ENCODE results near the gene ZNF343.

The ZNF343 gene

GRCh38 chr20:2475850-2476741 lies 32.6 kb downstream of the ZNF343 start:
- DNase-seq (ENCODE audit: insufficient read length, low spot score) = no peak
- FAIRE-seq = no peak

DNA sequence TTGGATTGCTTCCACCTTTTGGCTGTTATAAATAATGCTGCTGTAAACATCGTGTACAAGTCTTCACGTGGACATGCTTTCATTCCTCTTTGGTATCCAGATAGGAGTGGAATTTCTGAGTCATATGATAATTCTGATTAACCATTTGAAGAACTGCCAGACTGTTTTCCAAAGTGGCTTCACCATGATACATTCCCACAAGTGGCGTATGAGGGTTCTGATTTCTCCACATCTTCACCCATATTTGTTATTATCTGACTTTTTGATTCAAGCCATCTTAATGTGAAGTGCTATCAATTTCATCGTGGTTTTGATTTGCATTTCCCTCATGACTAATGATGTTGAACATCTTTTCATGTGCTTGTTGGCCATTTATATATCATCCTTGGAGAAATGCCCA lies 35.2 kb downstream of the ZNF343 start:
- DNase-seq (ENCODE audit: insufficient read length, low spot score) (no peak), FAIRE-seq (no peak)

DNA sequence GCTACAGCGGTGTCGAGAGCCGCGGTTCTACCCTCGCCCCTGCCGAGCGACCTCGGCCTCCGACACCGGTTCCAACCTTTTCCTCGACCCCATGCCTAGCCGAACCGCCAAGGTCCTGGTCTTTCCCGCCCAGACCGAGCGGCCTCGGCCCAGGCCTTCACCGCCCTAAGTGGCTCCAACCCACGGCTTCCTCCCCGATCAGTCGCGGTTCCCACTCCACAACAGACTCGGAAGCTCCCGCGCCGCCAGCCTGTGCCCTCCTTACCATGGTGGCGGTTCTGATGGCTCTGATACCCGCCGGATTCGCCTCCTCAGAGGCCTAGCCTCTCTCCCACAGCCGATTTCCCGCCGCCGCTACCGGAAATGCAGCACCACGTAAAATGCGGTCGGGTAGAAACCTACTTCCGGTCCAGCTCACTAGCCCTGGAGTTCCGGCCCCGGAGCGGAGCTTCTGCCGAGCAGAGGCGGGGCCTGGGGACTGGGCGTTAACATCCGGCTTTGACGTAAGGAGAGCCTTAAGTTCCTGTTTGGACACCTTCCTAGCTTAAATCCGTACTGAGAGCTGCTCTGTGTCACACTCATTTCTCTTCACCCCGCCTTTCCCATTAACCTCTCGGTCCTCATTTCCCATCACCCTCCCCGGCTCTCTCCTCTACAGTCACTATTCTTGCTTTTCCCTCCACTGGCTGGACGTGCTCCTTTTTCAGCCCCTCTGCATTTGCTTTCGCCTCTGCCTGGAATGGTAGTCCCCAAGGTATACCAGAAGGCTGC lies 38.1 kb downstream of the ZNF343 start, which contains the start of gene SNRPB:
Gene SNRPB (minus strand): TSS at position 367 of the 771 bp plus-strand sequence. CDS start 99 bp downstream, at position 268.
- DNase-seq (ENCODE audit: insufficient read length, low spot score) (peak; percentile 91), FAIRE-seq (peak; percentile 99)

DNA sequence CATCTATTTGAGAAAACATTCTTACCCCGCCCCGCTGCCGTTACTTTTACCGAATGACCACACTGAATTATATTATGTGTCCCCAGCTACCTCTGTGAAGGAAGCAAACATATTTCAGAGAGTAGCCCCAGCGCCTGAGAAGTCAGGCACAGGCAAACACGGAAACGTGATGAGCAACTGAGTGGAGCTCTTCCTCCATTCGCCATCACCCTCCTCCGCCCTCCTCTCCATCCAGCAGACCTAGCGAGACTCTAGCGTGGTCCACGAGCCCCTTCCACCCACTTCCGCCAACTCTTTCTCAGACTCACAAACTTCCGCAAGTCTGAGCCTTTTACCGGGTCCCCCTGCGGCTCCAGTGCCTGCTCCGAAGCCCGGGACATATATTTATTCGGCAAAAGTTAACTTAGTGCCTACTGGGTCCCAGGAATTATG lies 38.7 kb downstream of the ZNF343 start:
- peak; percentile 80 for FAIRE-seq
- DNase-seq (ENCODE audit: insufficient read length, low spot score) = peak; percentile 56

DNA sequence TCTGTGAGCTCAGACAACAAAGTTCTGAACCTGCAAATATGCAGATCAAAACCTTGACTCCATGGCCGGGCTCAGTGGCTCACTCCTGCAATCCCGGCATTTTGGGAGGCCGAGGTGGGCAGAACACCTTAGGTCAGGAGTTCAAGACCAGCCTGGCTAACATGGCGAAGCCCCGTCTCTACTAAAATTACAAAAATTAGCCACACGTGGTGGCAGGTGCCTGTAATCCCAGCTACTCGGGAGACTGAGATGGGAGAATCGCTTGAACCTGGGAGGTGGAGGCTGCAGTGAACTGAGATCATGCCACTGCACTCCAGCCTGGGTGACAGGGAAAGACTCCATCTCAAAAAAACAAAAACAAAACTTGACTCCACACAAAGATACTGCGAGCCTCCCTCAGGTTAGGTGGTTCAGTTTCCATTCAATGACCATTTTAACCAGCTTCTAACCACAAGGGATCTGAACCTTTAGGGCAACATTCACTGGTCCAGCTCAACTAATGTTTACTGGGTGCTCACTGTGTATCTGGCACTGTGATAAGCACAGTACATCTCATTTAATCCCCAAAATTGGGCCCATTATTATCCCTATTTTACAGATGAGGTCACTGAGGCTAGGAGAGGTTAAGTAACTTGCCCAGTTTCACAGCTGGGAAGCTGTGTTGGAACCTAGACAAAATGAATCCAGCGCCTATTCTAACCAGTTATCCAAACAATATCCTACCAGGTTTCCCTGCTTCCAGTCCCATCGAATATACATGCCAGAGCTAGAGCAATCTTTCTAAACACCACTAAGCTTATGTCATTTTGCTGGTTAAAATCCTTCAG lies 39.9 kb downstream of the ZNF343 start:
- FAIRE-seq = peak; percentile 35
- DNase-seq (ENCODE audit: insufficient read length, low spot score) = no peak

DNA sequence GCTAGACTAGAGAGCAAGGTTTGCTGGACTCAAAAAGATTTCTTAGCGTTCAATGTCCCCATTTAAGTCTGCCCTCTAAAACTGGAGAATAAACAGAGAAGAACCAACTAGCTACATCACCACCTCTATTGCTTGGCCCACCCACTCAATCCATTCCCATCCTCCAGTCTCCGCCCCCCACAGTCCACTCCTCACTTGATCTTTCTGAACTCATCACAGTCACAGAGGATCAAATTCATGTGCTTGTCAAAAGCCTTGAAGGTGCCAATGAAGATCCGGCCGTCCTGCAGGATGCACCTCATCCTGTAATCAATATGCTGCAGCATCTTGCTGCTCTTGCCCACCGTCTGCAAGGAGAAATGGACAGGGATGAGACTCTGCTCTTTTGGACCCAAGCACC lies 41.3 kb downstream of the ZNF343 start:
- FAIRE-seq = no peak

DNA sequence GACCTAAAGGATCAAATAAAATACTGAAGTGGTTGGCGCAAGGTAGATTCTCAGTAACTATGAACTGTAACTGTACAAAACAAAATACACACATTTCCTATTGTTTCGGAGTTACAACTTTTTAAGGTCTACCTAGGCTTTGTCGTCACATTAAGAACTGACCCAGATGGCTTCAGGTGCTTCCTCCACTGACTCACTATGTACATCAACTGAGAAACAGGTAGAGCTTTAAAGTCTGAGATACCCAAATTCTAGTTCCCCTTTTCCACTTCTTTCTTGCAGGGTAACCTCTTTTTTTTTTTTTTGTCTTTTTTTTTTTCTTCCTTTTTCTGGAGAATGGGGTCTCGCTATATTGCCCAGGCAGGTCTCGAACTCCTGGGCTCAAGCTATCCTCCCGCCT lies 43.6 kb downstream of the ZNF343 start:
- DNase-seq (ENCODE audit: insufficient read length, low spot score) (no peak), FAIRE-seq (no peak)

More for the DNA sequence above, 41.3 kb downstream of the ZNF343 start:
- no peak for DNase-seq (ENCODE audit: insufficient read length, low spot score)

- DNase-seq (ENCODE audit: insufficient read length, low spot score) (no peak), FAIRE-seq (peak; percentile 18)
Observed at GRCh38 chr20:2463616-2464365, 44.9 kb downstream of the ZNF343 start.

DNA sequence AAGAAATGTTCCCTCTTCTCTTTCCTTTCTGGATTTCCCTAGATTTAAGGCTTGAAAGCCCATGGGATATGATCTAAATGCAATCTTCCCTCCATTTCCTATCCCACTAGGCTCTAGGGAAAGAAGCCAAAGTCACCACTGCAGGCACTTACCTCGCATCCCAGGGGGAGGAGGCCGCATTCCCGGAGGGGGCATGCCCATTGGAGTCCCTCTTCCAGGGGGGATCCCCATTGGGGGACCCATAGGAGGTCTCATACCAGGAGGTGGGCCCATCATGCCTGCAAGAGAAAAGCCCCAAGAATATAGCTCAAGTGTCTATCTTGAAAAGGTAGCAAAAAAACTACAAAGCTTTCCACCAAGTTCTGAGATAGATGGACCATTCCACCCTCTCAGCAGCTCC lies 46.2 kb downstream of the ZNF343 start:
- no peak for DNase-seq (ENCODE audit: insufficient read length, low spot score)
- FAIRE-seq = no peak

DNA sequence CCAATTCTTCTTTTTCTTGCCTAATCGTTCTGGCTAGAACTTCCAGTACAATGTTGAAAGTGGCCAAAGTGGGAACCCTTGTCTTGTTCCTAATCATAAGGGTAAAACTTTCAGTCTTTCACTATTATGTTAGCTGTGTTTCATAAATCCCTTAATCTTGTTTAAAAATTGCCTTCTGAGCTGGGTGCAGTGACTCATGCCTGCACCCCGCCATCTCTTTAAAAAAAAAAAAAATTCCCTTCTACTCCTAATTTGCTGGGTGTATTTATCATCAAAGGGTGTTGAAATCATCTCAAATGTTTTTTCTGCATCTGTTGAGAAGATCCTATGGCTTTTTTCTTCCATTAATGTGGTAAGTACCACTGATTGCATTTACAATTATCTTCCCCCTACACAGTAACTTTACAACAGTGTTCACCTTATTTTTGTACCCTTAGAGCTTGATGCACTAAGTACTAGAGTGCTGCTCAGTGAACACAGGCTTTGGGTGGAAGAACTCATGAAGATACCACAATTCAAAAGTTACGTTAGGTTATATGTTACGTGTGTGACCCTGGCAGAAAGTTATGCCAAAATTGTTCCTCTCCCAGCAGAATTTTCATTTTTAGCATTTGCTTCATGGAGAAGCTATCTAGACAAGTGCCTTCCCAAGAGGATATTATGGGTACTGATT lies 47.8 kb downstream of the ZNF343 start:
- FAIRE-seq (no peak), DNase-seq (ENCODE audit: insufficient read length, low spot score) (no peak)

DNA sequence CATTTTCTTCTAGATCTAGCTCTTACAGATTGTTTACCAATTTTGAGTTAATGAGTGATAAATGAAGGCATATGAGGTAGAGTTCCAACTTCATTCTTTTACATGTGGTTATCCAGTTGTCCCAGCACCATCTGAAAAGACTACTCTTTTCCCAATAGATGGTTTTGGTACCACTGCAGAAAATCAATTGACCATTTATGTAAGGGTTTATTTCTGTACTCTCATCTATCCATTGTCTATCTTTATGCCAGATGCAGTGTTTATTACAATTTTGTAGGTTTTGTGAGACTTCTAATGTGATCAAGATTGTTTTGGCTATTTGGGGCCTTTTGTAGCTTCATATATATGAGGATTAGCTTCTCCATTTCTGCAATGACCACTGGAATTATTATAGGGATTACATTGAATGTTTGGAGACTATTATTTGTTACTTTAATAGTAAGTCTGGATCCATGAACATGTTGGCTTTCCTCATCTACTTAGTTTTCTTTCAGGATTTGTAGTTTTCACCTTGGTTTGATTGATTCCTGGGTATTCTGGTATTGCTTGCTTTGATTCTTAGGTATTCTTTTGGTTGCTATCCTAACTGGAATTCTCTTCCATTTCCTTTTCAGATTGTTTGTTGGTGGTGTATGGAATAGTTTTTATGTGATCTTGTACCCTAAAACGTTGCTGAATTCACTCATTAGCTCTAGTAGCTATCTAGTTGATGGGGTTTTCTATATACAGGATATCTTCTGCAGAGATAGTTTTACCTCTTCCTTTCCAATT lies 48.5 kb downstream of the ZNF343 start:
- FAIRE-seq (no peak), DNase-seq (ENCODE audit: insufficient read length, low spot score) (no peak)

- no peak for FAIRE-seq
- no peak for DNase-seq (ENCODE audit: insufficient read length, low spot score)
Observed at GRCh38 chr20:2458919-2459499, 49.7 kb downstream of the ZNF343 start.

DNA sequence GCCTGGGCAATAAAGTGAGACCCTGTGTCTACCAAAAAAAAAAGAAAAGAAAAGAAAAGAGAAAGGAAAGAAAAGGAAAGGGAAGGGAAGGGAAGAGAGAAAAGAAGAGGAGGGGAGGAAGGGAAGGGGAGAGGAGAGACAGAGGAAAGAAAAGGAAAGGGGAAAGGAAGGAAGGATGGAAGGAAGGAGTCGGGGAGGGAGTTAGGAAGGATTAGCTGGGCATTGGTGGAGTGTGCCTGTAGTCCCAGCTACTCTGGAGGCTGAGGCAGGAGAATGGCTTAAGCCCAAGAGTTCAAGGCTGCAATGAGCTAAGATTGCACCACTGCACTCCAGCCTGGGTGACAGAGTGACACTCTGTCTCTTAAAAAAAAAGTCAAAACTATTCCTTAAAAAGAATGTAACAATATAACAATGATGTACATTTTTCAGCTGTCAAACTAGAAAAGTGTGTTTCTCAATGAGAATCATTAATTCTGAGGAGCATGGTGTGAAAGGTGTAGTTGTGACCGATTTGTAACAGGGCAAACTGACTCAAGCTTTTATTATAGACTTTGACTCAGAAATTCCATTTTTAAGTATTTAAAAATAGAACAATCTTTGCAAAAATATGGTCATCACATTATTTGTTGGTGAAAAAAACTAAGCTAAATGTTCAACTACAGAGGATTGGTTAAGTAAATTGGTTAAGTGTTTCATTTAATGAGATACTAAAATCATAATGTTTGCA lies 52.8 kb downstream of the ZNF343 start:
- DNase-seq (ENCODE audit: insufficient read length, low spot score) (no peak), FAIRE-seq (no peak)

- DNase-seq (ENCODE audit: insufficient read length, low spot score) = no peak
- FAIRE-seq = no peak
Observed at GRCh38 chr20:2453792-2454191, 54.9 kb downstream of the ZNF343 start.

GRCh38 chr20:2451939-2452732 lies 56.6 kb downstream of the ZNF343 start:
- no peak for FAIRE-seq
- peak; percentile 29 for DNase-seq (ENCODE audit: insufficient read length, low spot score)

GRCh38 chr20:2451422-2451821 lies 57.3 kb downstream of the ZNF343 start:
- no peak for FAIRE-seq
- DNase-seq (ENCODE audit: insufficient read length, low spot score) = no peak

DNA sequence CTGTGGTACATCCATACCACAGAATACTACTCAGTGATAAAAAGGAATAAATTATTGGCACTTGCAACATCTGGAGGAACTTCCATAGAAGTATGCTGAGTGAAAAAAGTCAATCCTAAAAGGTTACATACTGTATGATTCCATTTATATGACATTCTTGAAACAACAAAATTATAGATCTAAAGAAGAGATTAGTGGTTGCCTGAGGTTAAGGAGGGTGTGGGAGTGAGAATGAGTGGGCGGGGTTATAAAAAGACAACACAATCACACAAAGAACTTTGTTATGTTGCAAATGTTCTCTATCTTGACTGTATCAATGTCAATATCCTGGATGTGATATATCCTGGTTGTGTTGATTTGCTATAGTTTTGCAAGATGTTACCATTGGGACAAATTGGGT lies 59.3 kb downstream of the ZNF343 start:
- DNase-seq (ENCODE audit: insufficient read length, low spot score) = no peak

More for the DNA sequence above, 59.3 kb downstream of the ZNF343 start:
- FAIRE-seq = no peak
